Measurements from ENCODE around the gene KCTD16.

KCTD16 gene

GRCh38 chr5:144295284-144295683, 124.6 kb downstream of the KCTD16 start:
- DNase-seq = no peak

- no peak for DNase-seq
These were observed 126.4 kb downstream of the KCTD16 start for GRCh38 chr5:144297081-144297480.

- no peak for DNase-seq
These were observed 128.0 kb downstream of the KCTD16 start for GRCh38 chr5:144298658-144299057.

GRCh38 chr5:144304688-144305087, 134.0 kb downstream of the KCTD16 start:
- no peak for DNase-seq

DNA sequence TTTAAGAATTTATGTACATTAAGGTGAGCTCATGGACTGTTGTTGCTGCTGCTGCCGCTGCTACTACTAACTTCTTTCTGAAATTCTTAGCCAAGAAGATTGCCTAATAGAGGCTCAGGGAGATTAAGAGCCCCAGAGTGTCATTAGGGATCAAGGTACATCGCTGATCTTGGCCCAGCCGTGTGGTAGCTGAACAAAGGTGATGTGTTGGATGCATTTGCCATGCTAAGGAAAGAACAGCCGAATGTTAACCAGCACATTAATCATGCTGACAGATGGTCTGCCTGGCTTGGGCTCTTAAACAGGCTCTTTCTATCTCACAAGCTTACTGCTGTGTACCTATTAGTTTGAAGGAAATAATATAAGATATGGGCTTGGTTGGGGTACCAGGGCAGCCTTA, 137.1 kb downstream of the KCTD16 start:
- no peak for DNase-seq

- no peak for DNase-seq
These were observed 137.5 kb downstream of the KCTD16 start for GRCh38 chr5:144308174-144308573.

- DNase-seq = no peak
These were observed 138.4 kb downstream of the KCTD16 start for GRCh38 chr5:144308906-144309670.

GRCh38 chr5:144310621-144311020, 139.9 kb downstream of the KCTD16 start:
- no peak for DNase-seq

GRCh38 chr5:144313147-144313726, 142.6 kb downstream of the KCTD16 start:
- no peak for DNase-seq

DNA sequence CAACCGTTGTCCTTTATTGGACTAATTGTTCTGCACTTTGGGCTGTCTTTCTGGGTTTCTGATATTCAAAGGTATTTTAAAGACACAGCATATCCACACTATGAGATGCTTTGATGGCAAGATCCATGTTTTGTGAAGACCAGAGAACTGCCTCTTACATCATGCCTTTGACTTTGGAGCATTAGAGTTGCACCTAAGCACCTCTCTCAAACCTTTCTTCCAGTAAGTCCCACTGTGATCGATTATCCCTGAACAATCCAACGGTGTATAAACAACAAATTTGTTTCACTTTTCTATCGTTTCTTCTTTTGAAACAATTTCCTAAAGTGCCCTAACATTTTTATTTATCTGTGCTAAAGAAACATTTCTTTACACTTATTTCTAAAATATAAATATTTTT, 144.4 kb downstream of the KCTD16 start:
- DNase-seq = no peak

- DNase-seq = no peak
These were observed 145.4 kb downstream of the KCTD16 start for GRCh38 chr5:144315994-144316634.

DNA sequence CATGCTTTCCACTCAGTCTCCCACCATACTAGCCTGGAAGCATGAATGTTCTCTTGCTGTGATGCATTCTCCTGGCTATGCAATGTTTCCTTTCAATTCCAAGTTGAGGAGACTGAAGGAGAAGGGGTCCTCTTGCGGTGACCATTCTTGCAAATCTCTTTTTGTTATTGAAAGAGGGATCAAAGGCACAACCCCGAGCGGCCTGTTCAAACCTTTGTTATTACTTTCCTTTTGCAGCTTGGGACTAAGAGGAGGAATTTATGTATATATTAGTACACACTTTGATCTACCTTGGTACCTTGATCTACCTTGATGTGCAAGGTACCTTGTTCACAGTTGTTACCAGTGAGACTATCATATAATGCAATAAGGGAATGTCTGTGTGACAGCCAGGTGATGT, 147.3 kb downstream of the KCTD16 start:
- no peak for DNase-seq

- no peak for DNase-seq
These were observed 147.8 kb downstream of the KCTD16 start for GRCh38 chr5:144318460-144318859.

DNA sequence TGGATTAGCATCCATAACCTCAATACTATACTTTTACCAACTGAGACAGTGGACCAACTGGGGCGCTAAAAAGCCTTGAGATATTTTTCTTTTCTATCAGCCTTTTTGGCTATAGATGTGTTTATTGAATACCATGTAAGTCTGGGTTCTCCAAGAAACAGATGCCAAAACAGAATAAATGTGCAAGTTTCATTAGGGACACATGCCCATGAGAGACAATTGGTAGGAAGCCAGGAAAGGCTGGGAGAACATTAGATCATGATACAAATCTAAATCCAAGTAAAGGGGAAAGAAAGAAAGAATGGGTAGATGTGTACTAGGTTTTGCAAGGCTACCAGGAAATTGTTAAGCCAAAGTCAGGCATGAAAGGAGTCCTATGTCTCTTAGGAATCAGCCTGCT, 152.5 kb downstream of the KCTD16 start:
- no peak for DNase-seq

DNA sequence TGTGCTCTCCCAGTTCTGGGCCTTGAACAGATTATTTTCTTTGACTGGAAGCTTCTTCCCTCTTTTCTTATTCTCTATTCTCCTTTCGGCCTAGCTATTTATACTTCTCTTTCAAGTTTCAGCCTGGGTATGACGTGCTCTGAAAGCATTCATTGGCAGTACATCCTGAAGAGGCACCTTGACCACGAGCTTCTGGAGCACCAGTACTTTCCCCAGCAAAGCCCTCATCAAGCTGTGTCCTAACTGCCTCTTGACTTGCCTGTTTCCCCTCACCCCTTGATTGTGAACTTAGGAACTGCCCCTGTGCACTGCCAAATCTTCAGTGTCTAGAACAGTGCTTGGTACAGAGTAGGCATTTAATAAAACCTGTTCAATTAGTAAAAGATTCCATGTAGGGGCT, 154.9 kb downstream of the KCTD16 start:
- DNase-seq = no peak

DNA sequence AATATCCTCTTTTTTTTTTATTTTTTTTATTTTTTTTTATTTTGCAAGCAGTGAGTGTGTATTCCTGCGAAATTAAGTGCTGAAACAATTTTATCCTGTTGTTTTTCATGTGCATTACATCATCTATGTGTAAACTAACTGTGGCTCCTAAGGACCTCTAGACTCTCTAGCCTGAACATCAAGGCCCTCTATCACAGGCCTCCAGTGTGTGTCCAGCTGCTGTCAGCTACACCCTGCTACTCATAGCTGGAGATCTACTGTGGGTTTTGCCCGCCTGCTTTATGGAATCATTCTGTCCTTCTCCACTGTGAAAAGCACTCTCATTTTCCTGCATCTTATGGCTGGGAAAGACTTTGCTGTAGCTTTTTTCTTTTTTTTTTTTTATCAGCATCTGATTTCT, 157.8 kb downstream of the KCTD16 start:
- DNase-seq = no peak

- DNase-seq = no peak
These were observed 158.3 kb downstream of the KCTD16 start for GRCh38 chr5:144328980-144329379.

DNA sequence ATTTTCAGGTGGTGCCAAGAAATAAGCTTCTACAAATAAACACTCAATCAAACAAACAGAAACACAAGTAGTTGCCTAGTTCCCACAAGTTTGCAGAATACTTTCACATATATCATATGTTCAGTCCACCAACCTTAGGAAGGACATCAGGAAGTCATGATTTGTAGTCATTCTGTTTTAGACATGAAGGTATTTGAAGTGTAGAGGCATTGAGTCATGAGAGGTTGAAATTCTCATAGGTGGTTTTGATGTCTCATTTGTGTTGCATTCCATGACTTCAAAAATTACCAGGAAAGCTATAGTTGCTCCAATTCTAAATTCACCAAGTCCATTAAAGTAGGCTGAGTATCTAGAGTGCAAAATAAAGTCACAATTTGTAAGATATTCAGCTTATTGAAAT, 159.0 kb downstream of the KCTD16 start:
- no peak for DNase-seq

DNA sequence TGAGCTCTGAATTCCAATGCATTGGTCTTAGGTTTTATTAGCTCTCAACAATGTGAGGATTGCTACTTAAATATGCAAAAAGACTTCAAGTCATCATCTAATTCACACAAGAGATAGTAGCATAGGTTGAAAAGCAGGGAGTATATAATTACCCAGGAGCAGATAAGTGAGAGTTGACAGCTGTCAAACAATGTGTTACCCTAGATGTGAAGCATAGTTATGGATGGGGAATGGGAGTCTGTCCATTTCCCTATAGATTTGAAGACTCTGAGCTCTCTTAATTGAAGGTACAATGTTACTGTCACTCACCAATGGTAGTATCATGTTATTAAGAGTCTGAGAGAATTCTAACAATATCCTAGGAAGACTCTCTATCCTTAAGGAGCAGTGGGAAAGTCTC, 160.7 kb downstream of the KCTD16 start:
- DNase-seq = no peak

DNA sequence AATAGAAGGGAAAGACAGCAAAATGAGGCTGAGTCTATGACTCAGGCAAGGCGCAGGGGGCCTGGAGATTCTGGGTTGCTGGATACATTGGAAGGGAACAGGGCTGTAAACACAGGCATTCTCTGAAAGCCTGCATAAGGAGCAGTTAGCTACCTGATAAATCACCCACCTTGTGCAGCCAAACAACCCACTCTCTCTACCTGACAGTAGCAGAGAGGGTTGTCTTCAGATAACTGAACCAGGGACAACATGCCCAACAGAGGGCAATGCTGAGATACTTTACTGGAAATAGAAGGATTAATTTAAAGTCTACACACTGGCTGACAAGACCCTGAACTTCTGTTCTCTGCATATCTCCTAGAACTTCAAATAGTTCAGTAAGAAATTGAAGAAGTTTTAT, 161.6 kb downstream of the KCTD16 start:
- DNase-seq = no peak

GRCh38 chr5:144333336-144333920, 162.8 kb downstream of the KCTD16 start:
- DNase-seq = no peak

DNA sequence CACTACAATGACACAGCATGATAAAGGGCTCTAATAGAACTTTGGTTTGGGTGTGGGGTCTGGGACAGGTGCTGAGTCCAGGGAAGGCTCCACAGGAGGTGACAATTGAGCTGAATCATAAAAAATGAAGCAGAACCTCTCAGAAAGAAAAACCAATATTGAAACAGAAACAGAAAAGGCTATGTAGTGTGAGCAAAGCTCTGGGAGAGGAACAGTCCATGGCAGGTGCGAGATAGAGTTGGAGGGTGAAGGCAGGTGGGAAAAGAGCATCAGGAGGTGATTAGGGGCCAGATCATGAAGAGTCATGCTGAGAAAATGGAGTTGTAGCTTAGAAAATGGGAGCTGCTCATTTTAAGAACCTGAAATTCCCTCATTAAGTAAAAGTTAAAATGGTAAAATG, 164.9 kb downstream of the KCTD16 start:
- no peak for DNase-seq

DNA sequence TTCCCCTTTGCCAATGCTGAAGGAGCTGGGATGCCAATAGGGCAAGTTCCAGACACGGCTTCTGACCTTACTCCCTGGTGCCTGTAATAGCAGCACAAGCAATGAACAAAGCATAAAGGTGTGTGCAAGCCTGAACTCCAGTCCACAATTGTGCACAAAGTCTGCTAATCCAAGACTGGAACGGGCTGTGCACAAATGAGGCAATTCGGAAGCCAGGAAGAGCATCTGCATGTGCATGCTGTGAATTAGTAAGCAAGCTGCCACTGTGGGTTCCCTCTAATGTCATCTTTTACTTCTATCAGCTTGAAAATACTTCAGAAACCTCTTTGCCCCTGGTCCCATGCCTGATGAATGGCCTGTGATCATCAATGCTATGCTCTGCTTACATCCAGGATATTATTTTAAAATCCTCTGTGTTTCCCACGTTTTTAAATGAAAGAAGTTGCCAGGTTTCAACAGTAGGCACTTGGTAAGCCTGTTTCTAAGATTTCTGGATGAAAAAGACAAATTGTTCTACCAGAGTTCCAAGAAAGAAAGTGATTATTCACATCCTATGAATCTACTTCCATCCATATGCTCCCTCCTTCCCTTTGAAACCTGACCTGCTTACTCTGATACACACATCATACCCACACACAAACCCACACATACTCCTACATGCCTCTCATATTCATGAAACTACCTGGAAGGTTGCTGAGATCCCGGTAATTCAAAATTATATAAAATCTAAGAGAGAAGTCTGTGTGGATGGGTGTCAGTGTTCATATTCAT, 165.7 kb downstream of the KCTD16 start:
- DNase-seq = no peak

All from CD4-positive, alpha-beta T cell treated with Interleukin-10 for 1 hour (primary cell).